Ascending aorta (tissue), 2 donors: ENCODE measurements around the gene PWP2. TPM values are rescaled to one million over a fixed set of nuclear protein-coding genes. Genes with fewer than 3 reads are reported as not detected.

Experiments used
- DNase-seq, 2 donors: peaks; one replicate each; pipeline ENCODE4 v3.0.0-alpha.2; 2019; ENCODE audit warnings: low spot score in 2 of 2
- H3K27ac ChIP-seq, 2 donors: fragments of 200-600 bp; sonication (generic); one replicate each; pipeline ENCODE4 v1.5.1; 2016 to 2017; ENCODE audit warnings: mild to moderate bottlenecking in 1 of 2
- H3K27me3 ChIP-seq: fragments of 200-600 bp; sonication (generic); one replicate; pipeline ENCODE4 v1.5.1; 2017
- H3K36me3 ChIP-seq, 2 donors: fragments of 200-600 bp; sonication (generic); one replicate each; pipeline ENCODE4 v1.5.1; 2016
- H3K4me1 ChIP-seq, 2 donors: fragments of 200-600 bp; sonication (generic); one replicate each; pipeline ENCODE4 v1.5.1; 2016 to 2017; ENCODE audit warnings: mild to moderate bottlenecking in 1 of 2
- H3K4me3 ChIP-seq, 2 donors: fragments of 200-600 bp; sonication (generic); one replicate each; pipeline ENCODE4 v1.5.1; 2016 to 2017; ENCODE audit warnings: mild to moderate bottlenecking in 1 of 2
- H3K9me3 ChIP-seq, 2 donors: fragments of 200-600 bp; sonication (generic); one replicate each; pipeline ENCODE4 v1.5.1; 2016
- CTCF ChIP-seq, 3 experiments: fragments of 200-600 bp in 2 of 3; fragments of 450-650 bp in 1 of 3; sonication (generic) in 2 of 3; IDR thresholded peaks; one replicate each; pipeline ENCODE4 v1.5.1; 2016 to 2019; ENCODE audit warnings: antibody characterized with exemption in 3 of 3, mild to moderate bottlenecking in 1 of 3, moderate library complexity in 1 of 3
- intact Hi-C: fragments of 100-400 bp; cut with DNase I; formaldehyde crosslinking; loops from one replicate; pipeline ENCODE4 v1.15.1; 2023
- total RNA-seq: library from RNA; depleted of rRNA; stranded (reverse); fragments of >200 nt; gene quantifications from one replicate; pipeline ENCODE4 v1.1.0, GENCODE V29; 2016

The PWP2 gene
- total RNA-seq, 1 donor from 2014 or later: 2.7 TPM

- no peak for TF ChIP-seq CTCF (IDR thresholded peaks at IDR 0.05)
- intact Hi-C loops: no loop called here
- DNase-seq: no peak
- no peaks in the 10 kb centered on the region for H3K4me1 ChIP-seq
- no peak overlapping the region for H3K4me3 ChIP-seq
- no peaks in the 10 kb centered on the region for H3K9me3 ChIP-seq
- H3K27ac ChIP-seq: no peak overlapping the region
- no peaks in the 10 kb centered on the region for H3K27me3 ChIP-seq
- H3K36me3 ChIP-seq: peaks cover 36 to 41% of the 10 kb centered on the region in 2 donors
These were observed 36.8 kb upstream of the PWP2 start for GRCh38 chr21:44070391-44070790.

DNA sequence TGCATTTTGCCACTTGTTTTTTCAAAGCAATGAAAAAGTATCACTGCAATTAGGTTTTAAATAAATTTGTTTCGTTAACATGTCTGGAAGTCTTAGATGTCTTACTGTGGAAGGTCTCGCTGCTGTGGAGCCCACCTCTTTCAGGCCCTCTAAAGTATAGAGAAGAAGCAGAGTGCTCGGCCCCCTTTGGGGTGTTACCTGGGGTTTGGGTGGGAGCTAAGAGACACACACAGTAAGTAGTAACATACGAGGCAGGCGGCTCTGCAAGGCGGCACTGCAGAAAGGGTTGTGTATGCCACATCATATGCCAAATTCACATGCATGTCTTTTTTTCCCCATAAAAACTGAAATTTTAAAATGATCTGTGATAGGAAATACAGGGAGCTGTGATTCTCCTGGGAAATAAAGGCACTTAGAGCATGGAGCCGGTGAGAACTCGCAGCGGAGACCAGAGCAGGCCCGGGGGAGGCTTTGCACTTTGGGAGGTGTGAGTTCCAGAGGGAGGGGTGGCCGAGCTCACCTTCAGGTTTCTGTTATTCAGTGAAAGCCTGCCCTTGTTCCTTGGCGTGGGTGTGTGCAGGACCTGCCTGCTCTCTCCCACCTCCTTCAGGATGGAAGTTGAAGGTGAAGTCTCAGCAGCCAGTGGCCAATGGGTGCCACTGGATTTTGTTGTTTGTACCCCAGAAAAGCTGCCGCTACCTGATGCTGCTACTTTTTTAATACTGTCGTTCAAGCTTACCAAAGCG is 35.7 kb upstream of the PWP2 start:
- H3K9me3 ChIP-seq: no peaks in the 10 kb centered on the region
- TF ChIP-seq CTCF (IDR thresholded peaks at IDR 0.05): no peak
- DNase-seq: no peak
- intact Hi-C loops: no loop called here
- peaks cover 43 to 46% of the 10 kb centered on the region in 2 donors for H3K36me3 ChIP-seq
- no peaks in the 10 kb centered on the region for H3K27me3 ChIP-seq
- H3K4me1 ChIP-seq: no peaks in the 10 kb centered on the region
- no peak overlapping the region for H3K27ac ChIP-seq
- H3K4me3 ChIP-seq: no peak overlapping the region

DNA sequence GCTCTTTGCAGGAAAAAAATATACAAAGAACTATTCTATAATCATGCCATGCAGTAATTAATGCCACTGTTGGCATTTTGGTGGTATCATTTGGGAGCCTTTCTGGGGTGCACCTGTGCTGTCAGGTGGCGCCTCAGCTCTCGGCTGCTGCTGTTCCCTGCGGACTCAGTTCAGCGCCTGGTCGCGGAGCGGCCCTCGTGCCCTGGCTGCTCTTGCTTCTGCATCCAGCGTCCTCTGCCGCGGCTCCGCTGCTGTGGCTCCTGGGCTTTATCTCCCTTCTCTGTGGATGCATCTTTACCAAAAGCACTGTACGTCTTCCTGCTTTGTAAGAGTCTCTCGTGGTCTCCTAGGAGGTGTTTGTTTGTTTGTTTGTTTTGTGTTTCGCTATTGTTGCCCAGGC is 35.1 kb upstream of the PWP2 start:
- DNase-seq: no peak
- H3K9me3 ChIP-seq: no peaks in the 10 kb centered on the region
- no peaks in the 10 kb centered on the region for H3K4me1 ChIP-seq
- H3K27ac ChIP-seq: no peak overlapping the region
- no peak overlapping the region for H3K4me3 ChIP-seq
- intact Hi-C loops: no loop called here
- H3K36me3 ChIP-seq: peaks cover 46 to 49% of the 10 kb centered on the region in 2 donors
- H3K27me3 ChIP-seq: no peaks in the 10 kb centered on the region
- no peak for TF ChIP-seq CTCF (IDR thresholded peaks at IDR 0.05)

- Histone ChIP-seq H3K4me3 (no peak overlapping the region), H3K9me3 (no peaks in the 10 kb centered on the region), H3K4me1 (no peaks in the 10 kb centered on the region), H3K27ac (no peak overlapping the region), H3K36me3 (peaks cover 38 to 67% of the 10 kb centered on the region in 2 donors), H3K27me3 (no peaks in the 10 kb centered on the region)
- no peak for DNase-seq
- intact Hi-C loops: no loop called here
- TF ChIP-seq CTCF (IDR thresholded peaks at IDR 0.05): no peak
These were observed 32.8 kb upstream of the PWP2 start for GRCh38 chr21:44074315-44074958.

DNA sequence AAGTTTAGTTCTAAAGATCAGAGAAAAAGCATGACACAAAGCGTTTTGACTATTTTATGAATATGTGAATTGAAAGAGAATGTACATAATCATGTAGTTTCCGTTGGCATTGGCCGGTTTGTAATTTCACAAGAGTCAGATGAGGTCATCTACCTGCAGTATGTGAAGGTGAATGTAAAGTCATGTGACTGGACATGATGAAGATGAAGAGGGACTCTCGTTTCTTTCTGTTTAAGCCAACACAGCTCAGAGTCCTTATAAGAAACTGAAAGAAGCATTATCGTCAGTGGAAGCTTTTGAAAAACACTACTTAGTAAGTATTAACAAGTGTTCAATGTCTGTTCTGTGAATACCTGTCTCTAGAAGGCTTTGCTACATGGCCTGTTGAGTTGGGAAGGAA is 30.9 kb upstream of the PWP2 start:
- H3K27ac ChIP-seq: no peak overlapping the region
- intact Hi-C loops: no loop called here
- no peak overlapping the region for H3K4me3 ChIP-seq
- peak in 1 of 2 donors; percentile 11 for DNase-seq
- peaks cover 46 to 86% of the 10 kb centered on the region in 2 donors for H3K36me3 ChIP-seq
- H3K4me1 ChIP-seq: no peaks in the 10 kb centered on the region
- no peaks in the 10 kb centered on the region for H3K9me3 ChIP-seq
- no peak for TF ChIP-seq CTCF (IDR thresholded peaks at IDR 0.05)
- H3K27me3 ChIP-seq: no peaks in the 10 kb centered on the region
